ENCODE data around the gene RELCH.

Gene RELCH

DNA sequence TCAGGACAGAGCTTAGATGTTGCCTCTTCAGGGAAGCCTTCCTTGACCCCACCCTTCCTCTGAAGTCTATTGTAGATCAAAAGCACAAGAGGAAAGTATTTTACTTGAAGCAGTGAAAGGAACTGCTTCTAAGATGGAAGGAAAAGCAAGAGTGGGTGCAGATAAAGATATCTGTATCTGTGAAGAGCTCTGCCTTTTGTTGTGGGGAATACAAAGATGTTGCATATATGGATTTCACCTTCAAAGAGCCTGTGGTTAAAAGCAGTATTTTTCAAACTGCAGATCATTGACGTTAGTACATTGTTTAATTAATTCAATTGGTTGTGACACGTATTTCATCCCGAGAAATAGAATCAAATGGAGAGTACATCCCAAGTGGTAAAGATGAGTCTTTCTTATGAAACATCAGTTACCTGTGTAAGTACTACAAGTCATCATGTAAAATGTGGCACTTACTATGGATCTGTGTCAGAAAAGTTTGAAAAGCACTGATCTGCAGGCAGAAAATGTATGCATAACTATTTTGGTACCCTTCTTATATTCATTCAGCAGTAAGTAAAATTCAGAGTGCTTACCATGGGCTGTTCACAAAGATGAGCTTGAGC, 113.4 kb downstream of the RELCH start:
- TF ChIP-seq, protein P1, sequence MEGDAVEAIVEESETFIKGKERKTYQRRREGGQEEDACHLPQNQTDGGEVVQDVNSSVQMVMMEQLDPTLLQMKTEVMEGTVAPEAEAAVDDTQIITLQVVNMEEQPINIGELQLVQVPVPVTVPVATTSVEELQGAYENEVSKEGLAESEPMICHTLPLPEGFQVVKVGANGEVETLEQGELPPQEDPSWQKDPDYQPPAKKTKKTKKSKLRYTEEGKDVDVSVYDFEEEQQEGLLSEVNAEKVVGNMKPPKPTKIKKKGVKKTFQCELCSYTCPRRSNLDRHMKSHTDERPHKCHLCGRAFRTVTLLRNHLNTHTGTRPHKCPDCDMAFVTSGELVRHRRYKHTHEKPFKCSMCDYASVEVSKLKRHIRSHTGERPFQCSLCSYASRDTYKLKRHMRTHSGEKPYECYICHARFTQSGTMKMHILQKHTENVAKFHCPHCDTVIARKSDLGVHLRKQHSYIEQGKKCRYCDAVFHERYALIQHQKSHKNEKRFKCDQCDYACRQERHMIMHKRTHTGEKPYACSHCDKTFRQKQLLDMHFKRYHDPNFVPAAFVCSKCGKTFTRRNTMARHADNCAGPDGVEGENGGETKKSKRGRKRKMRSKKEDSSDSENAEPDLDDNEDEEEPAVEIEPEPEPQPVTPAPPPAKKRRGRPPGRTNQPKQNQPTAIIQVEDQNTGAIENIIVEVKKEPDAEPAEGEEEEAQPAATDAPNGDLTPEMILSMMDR (IDR thresholded peaks at IDR 0.05; ENCODE audit: control insufficient read depth, extremely low read depth, insufficient read depth) = no peak
- no peak overlapping the region for H3K4me3 ChIP-seq (ENCODE audit: low read depth, low read length)
- DNase-seq (ENCODE audit: low read depth) = no peak

DNA sequence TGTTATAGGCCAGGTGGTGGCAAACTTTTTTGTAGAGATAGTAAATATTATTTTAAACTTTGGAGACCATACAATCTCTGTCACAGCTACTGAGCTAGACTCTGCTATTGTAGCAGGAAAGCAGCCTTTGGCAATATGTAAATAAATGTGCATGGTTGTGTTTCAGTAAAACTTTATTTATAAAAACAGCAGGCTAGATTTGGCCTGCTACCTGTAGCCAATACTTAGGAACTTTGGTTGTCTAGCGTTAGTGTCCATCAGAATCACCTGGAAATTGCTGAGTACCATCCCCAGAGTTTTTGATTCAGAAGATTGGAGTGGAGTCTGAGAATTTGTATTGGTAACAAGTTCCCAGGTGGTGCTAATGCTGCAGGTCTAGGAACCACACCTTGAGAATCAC, 114.3 kb downstream of the RELCH start:
- TF ChIP-seq, protein P1 (IDR thresholded peaks at IDR 0.05; ENCODE audit: control insufficient read depth, extremely low read depth, insufficient read depth) = no peak
- H3K4me3 ChIP-seq (ENCODE audit: low read depth, low read length) = no peak overlapping the region
- DNase-seq (ENCODE audit: low read depth) = no peak

DNA sequence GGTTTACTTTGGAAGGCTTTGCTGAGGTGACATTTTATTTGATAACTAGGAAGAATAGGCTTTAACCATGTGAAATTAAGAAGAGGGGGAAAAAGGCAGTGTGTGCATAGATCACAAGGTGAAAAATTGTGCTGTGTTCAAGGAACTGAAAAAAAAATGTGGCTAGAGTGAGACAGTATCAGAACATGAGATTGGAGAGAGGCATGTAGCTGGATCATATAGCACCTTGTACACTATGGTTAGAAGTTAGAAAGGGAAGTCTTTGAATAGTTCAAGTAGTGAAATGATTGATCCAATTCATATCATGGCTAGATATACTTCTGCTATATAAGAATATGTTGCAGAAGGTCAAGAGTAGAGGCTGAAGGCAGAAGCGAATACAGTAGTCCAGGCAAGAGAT, 125.8 kb downstream of the RELCH start:
- TF ChIP-seq, protein P1 (IDR thresholded peaks at IDR 0.05; ENCODE audit: control insufficient read depth, extremely low read depth, insufficient read depth) = no peak
- DNase-seq (ENCODE audit: low read depth) = no peak
- H3K4me3 ChIP-seq (ENCODE audit: low read depth, low read length) = no peak overlapping the region

DNA sequence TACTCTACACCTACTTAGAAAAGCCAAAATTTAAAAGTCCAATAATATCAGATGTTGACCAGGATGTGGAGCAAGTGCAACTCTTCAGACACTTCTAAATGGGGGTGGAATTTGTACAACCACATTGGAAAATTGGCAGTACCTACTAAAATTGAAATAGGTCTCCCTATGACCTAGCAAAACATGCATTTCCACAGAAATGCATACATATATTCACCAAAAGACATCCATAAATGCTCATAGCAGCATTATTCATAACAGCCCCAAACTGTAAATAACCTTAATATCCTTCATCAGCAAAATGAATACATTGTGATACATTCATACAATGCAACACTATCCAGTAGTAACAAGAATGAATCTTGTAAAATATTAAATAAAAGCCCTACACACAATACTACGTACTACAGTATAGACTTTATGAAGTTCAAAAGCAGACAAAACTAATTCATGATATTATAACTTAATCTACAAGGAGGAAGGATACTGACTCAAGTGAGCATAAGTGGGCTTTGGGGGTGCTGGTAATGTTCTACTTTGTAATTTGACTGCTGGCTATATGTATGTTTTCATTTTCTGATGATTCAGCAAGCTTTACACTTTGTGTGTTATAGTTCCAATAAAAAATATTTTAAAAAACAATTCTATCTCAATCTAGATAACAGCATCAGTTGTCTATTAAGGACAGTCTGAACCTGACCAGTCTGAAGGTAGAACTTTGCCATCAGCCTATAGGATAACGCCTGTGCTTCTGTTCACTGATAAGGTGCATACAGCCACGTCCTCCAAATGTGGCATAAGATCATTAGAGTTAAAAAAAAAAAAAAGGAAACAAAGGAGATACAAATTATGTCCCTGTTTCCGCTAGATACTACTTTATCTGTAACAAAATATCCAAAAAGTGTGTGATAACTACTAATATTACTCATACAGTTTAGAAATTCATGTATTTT, 131.4 kb downstream of the RELCH start:
- TF ChIP-seq, protein P1 (IDR thresholded peaks at IDR 0.05; ENCODE audit: control insufficient read depth, extremely low read depth, insufficient read depth) = no peak
- H3K4me3 ChIP-seq (ENCODE audit: low read depth, low read length) = no peak overlapping the region
- no peak for DNase-seq (ENCODE audit: low read depth)

DNA sequence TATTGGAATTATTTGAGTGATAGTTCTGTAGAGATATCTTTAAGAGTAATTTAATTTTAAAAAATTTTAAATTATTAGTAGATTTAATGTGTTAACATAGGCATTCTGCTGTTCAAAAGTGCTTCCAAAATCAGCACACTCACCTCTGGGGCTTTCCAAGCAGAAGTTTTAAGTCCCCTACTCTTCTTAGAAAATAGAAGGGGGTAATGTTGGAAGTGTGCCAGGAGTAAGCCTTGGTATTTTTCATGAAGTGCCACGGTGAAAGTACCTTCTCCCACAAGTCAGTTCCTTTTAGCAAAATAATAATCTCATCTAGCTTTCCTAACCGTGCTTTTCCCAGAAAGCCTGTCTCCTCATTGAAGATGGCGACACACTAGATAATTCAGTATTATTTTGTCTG, 134.1 kb downstream of the RELCH start:
- no peak for DNase-seq (ENCODE audit: low read depth)
- TF ChIP-seq, protein P1 (IDR thresholded peaks at IDR 0.05; ENCODE audit: control insufficient read depth, extremely low read depth, insufficient read depth) = no peak

DNA sequence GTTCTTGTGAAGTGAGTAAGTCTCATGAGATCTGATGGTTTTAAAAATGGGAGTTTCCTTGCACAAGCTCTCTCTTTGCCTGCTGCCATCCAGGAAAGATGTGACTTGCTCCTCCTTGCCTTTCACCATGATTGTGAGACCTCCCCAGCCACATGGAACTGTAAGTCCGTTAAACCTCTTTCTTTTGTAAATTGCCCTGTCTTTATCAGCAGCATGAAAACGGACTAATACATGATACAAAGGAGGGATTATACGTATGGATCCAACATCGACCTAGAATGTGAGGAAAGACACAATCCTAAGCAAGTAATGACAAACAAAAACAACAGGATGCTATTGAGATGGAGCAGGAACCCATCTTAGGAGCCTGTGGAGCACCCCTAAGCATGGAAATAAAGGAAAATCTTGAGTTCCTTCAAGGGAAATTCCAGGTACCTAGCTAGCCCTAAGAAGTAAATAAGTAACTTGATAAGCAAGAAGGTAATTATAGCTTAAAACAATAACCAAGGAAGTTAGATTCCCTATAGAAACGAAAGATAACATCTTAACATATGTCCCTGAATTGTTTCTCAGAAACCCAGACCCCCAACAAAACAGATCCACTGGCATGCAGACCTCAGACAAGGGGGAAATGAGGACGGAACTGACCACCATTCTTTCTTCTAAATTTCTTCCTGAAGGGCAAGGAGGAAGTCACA, 136.6 kb downstream of the RELCH start:
- DNase-seq (ENCODE audit: low read depth) = no peak
- TF ChIP-seq, protein P1 (IDR thresholded peaks at IDR 0.05; ENCODE audit: control insufficient read depth, extremely low read depth, insufficient read depth) = no peak
- H3K4me3 ChIP-seq (ENCODE audit: low read depth, low read length) = no peak overlapping the region

More for the DNA sequence above, 134.1 kb downstream of the RELCH start:
- H3K4me3 ChIP-seq (ENCODE audit: low read depth, low read length) = no peak overlapping the region
